Fibroblast of skin of abdomen (primary cell): Measurements from ENCODE around the gene DPCD.
"Not testable (repeated sequence)": the region's sequence is repeated elsewhere in the genome, so short reads cannot be mapped to it uniquely, and the experiment has no call there.

Source experiments
- DNase-seq: peaks from one replicate; pipeline ENCODE4 v3.0.0-alpha.2; 2013

Gene DPCD

DNA sequence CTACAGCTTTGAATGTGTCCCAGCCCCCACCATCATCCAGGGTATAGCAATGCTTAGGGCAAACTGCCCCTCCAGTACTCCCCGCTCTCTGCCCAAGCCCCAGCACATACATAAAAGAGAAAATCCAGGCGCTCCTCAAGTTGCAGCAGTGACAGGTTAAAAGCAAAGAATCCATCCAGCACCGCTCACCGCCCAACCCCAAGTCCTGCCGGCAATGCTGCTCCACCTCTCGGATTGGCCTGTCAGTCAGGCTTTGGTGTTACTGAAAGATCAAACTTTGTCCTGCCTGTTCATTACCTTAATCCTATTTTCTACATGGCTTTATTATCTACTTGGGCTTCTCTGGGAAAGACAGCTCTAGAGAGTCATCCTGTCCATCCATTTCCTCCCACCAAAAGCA is 31.9 kb downstream of the DPCD start:
- no peak for DNase-seq

DNA sequence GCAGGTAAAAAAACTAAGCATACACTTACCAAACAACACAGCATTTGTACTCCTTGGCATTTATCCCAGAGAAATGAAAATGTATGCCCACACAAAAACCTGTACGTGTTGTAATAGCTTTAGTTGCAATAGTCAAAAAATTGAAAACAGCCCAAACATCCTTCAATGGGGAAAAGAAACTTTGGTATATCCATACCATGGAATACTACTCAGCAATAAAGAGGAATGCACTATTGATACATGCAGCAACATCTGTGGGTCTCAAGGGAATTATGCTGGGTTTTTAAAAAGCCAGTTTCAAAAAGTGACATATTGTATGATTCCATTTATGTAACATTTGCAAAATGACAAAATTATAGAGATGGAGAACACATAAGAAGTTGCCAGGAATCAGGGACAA is 35.4 kb downstream of the DPCD start:
- DNase-seq, result no peak

DNA sequence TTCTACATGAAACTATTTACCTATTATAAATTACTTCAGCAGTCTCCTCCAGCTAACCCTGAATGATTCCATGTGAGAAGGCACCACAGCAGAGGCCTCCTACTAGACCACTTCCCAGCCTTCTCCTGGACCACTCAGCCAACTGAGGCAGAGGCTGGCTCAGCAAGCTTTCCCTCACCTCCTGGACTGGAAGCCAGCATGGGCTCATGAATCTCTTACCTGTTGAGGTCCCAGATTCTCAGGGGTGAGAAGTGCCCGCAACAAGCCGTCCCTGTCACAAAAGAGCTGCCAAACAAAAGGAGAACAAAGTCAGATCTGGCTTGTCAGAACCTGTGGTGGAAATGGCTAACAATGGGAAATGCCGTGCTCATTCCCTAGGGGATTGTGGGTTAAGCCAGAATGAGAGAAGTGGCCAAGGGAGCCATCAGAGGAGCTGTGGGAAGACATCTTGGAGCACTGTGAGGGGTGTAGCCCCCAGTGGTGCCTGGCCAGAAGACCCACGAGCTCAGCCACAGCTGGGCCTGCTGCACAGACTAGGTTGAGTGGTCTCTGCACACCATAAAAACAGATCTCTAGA is 36.5 kb downstream of the DPCD start:
- no peak for DNase-seq

- no peak for DNase-seq
Observed at GRCh38 chr10:101625821-101626412, 37.8 kb downstream of the DPCD start.

- DNase-seq, result no peak
Observed at GRCh38 chr10:101629837-101630632, 41.9 kb downstream of the DPCD start.

GRCh38 chr10:101630633-101630920 is 42.5 kb downstream of the DPCD start:
- no peak for DNase-seq

DNA sequence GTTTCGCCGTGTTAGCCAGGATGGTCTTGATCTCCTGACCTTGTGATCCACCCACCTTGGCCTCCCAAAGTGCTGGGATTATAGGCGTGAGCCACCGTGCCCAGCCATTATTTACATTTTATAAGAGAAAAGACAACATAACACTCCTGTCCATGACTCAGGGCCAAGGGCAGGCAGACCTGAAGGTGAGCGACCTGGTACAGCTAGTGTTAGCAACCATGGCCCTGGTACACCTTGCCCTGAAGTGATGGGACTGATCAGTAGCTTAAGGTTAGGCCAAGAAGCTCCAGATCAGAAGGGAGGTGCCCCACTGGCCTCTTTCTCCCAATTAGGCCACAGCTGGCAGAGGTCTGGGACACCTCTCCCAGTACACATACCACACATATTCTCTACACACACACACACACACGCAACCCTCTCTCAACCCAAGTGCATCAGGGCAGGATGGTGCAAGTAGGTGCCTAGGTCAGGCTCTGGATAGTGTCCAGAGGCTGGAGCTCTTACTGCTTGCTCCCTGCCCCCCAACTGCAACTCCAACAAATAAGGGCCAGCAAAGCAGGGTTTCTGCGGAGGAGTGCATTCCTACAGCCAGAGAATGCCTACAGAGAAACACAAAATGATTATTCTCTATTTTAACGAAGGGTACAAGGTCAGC is 43.8 kb downstream of the DPCD start:
- no peak for DNase-seq

- not testable (repeated sequence) for DNase-seq
Observed at GRCh38 chr10:101633510-101633909, 45.4 kb downstream of the DPCD start.

- no peak for DNase-seq
Observed at GRCh38 chr10:101639141-101639900, 51.2 kb downstream of the DPCD start.

GRCh38 chr10:101643546-101643945 is 55.4 kb downstream of the DPCD start:
- DNase-seq, result no peak

DNA sequence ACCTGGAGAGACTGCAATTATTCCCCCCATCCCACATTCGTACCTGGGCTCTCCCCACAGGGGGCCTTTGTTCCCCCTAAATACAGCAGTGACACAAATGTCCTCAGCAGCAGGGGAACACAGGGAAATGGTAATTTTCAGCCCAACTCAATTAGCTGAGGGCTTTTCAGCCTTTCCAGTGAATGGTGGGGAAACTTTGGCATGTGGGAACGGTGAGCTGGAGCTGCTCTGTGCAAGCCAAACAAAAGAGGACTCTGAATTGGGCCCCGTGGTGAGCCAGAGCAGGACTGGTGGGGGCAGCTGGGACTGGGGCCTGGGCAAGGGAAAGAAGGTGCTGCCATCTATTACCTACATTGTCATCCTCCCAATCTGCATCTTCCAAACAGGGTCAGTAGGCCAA is 55.9 kb downstream of the DPCD start:
- DNase-seq, result no peak

- DNase-seq, result no peak
Observed at GRCh38 chr10:101645659-101646058, 57.5 kb downstream of the DPCD start.

DNA sequence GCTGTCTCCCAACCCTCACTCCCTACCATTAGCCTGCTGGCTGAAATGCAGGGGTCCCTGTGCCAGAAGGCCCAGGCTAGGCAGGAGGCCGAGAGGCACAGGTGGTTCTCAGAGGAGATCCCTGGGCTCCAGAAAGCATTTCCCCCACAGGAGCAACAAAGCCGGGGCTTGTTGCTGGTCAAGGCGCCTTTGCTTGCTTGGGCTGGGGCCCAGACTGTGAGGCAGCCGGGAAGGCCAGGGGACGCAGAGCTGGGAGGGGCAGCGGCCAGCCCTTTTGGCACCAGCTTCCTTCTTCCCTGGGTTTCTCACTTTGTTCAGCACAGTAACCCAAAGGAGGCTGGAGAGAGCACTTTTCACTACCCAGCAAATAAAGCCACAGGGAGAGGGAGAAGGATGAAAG is 58.2 kb downstream of the DPCD start:
- DNase-seq, result no peak

GRCh38 chr10:101647255-101647654 is 59.1 kb downstream of the DPCD start:
- DNase-seq, result no peak

GRCh38 chr10:101649525-101650085 is 61.5 kb downstream of the DPCD start:
- DNase-seq, result no peak

DNA sequence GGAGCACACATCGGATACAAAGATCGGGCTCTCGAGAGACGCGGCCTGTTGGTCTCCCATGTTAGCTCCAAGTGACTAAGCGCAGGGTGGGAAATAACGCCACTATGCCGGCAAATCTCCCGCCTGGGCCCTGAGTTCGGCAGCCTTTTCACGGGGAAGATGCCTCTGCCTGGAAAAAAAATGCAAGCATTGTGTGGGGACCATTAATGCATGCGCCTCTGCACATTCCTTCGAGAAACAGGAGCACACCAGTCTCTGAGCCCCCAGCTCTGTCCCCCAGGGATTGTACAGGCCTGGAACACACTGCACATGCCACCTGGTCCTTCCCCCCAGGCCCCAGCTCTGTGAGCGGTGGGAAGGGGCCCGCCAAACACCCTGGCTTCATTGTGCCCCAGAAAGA is 62.7 kb downstream of the DPCD start:
- DNase-seq, result no peak

GRCh38 chr10:101651336-101651735 is 63.2 kb downstream of the DPCD start:
- no peak for DNase-seq

- no peak for DNase-seq
Observed at GRCh38 chr10:101653536-101653935, 65.4 kb downstream of the DPCD start.

- peak; percentile 10 for DNase-seq
Observed at GRCh38 chr10:101655570-101655969, 67.4 kb downstream of the DPCD start.

- no peak for DNase-seq
Observed at GRCh38 chr10:101656890-101657289, 68.8 kb downstream of the DPCD start.

- DNase-seq, result no peak
Observed at GRCh38 chr10:101658975-101659374, 70.9 kb downstream of the DPCD start.
